Measurements from ENCODE around the gene PLCD1. TPM values are rescaled to one million over a fixed set of nuclear protein-coding genes. Genes with fewer than 3 reads are reported as not detected.

The PLCD1 gene
- total and polyA plus RNA-seq, 2 of the 13 experiments (the other 11 are each of a cell fraction or from before 2014, with no cell fraction given): 10.1 to 12.4 TPM

- TF ChIP-seq ZNF574 (CRISPR knock-in tag; IDR thresholded peaks at IDR 0.05) (peak; percentile 56; the same call in 1 of the 2 replicates), ZNF761 (CRISPR knock-in tag; conservative IDR thresholded peaks at IDR 0.05) (no peak), ZNF652 (CRISPR knock-in tag; IDR thresholded peaks at IDR 0.05; ENCODE audit: borderline replicate concordance, low read depth) (no peak), GFI1 (CRISPR knock-in tag; IDR thresholded peaks at IDR 0.05; ENCODE audit: borderline replicate concordance) (no peak), ZNF878 (CRISPR knock-in tag; IDR thresholded peaks at IDR 0.05) (peak; percentile 75; the same call in 1 of the 2 replicates), LRRFIP1 (CRISPR knock-in tag; conservative IDR thresholded peaks at IDR 0.05) (no peak), ASH2L (IDR thresholded peaks at IDR 0.05; ENCODE audit: insufficient read length, low read depth, low read length) (no peak), SAP130 (CRISPR knock-in tag; IDR thresholded peaks at IDR 0.05; ENCODE audit: low read depth) (no peak; the same call in 1 of the 2 replicates), JUND (CRISPR knock-in tag; IDR thresholded peaks at IDR 0.05) (no peak), SIX4 (CRISPR knock-in tag; IDR thresholded peaks at IDR 0.05) (no peak), FOXO1 (CRISPR knock-in tag; IDR thresholded peaks at IDR 0.05) (no peak), ZNF615 (CRISPR knock-in tag; IDR thresholded peaks at IDR 0.05; ENCODE audit: borderline replicate concordance) (no peak), ARID5B (CRISPR knock-in tag; IDR thresholded peaks at IDR 0.05) (0 out of 2 replicates have a peak, but pooled peaks have one; percentile 13), FOXP4 (CRISPR knock-in tag; IDR thresholded peaks at IDR 0.05) (no peak), ARNT2 (CRISPR knock-in tag; IDR thresholded peaks at IDR 0.05; ENCODE audit: low read depth) (peak; percentile 44; the same call in 1 of the 2 replicates), HOXA7 (CRISPR knock-in tag; IDR thresholded peaks at IDR 0.05) (no peak), GMEB1 (CRISPR knock-in tag; IDR thresholded peaks at IDR 0.05; ENCODE audit: borderline replicate concordance) (no peak)
Measured at GRCh38 chr3:38003371-38003816, 26.0 kb downstream of the PLCD1 start (continued).

Data from HepG2 (cell line).